ENCODE results near the gene CCDC83. TPM values are rescaled to one million over a fixed set of nuclear protein-coding genes. Genes with fewer than 3 reads are reported as not detected.
"Not testable (repeated sequence)": the region's sequence is repeated elsewhere in the genome, so short reads cannot be mapped to it uniquely, and the experiment has no call there.

Gene CCDC83
- total and polyA plus RNA-seq, 9 of the 15 experiments (the other 6 are each of a cell fraction or from before 2014, with no cell fraction given) = not detected

- CTCF ChIA-PET (ENCODE audit: low intra/inter-chr PET ratio); DNase-seq (ENCODE audit: extremely low read depth in 1 of 4, low spot score in 3 of 4); H3K27ac ChIP-seq (ENCODE audit: extremely low read depth, low read depth, low read length); H3K4me3 ChIP-seq; BruUV-seq (replicated peaks); H2AFZ ChIP-seq (ENCODE audit: low read depth, low read length); H3K79me2 ChIP-seq (ENCODE audit: control insufficient read depth, insufficient read depth, low read length); H3K9me3 ChIP-seq (replicated peaks; ENCODE audit: control insufficient read depth, insufficient read depth, low read depth, low read length); H3K36me3 ChIP-seq (ENCODE audit: control insufficient read depth, insufficient read depth, low read length); H3K4me2 ChIP-seq (ENCODE audit: insufficient read depth, low read length); H3K9ac ChIP-seq (ENCODE audit: insufficient read depth in 1 of 2, low read depth in 2 of 2, low read length in 2 of 2); ATAC-seq; FAIRE-seq; H4K20me1 ChIP-seq (replicated peaks; ENCODE audit: control insufficient read depth, insufficient read depth, low read length); in situ Hi-C loops (cut with MboI); H3K9me1 ChIP-seq (ENCODE audit: control insufficient read depth, insufficient read depth, low read length); intact Hi-C loops (cut with micrococcal nuclease); H3K4me1 ChIP-seq (replicated peaks in 1 of 2; ENCODE audit: control insufficient read depth in 2 of 2, insufficient read depth in 2 of 2, low read length in 2 of 2): not testable (repeated sequence)
- 0% methylated on average over 2 of the region's 2 CpGs for WGBS (ENCODE audit: insufficient coverage, low coverage, missing lambda C conversion rate)
- peak; percentile 47 for TF ChIP-seq ZNF507 (tag; conservative IDR thresholded peaks at IDR 0.05)
- H3K27me3 ChIP-seq (ENCODE audit: control insufficient read depth in 2 of 2, insufficient read depth in 2 of 2, low read length in 2 of 2) = peaks cover 8 to 13% of the 10 kb centered on the region in 2 experiments; a peak in 3 of 5 replicates
- POLR2A ChIA-PET = interaction anchor here (0.9 to 1.3 kb wide), 2 partner anchors 7 to 13 kb away, joined by 3 read pairs; no protein-coding TSS in a partner anchor
Measured at GRCh38 chr11:85926653-85927214, 71.6 kb downstream of the CCDC83 start.

GRCh38 chr11:85930879-85931366 lies 75.7 kb downstream of the CCDC83 start:
- no peak overlapping the region for H3K27ac ChIP-seq (ENCODE audit: extremely low read depth, low read depth, low read length)
- CTCF ChIA-PET (ENCODE audit: low intra/inter-chr PET ratio) = no interaction called here
- H3K27me3 ChIP-seq (ENCODE audit: control insufficient read depth in 2 of 2, insufficient read depth in 2 of 2, low read length in 2 of 2) = peaks cover 0 to 2% of the 10 kb centered on the region in 2 experiments; a peak in 1 of 5 replicates
- no peaks in the 10 kb centered on the region for H4K20me1 ChIP-seq (replicated peaks; ENCODE audit: control insufficient read depth, insufficient read depth, low read length)
- no peak overlapping the region for H2AFZ ChIP-seq (ENCODE audit: low read depth, low read length)
- no peak overlapping the region for H3K4me2 ChIP-seq (ENCODE audit: insufficient read depth, low read length)
- intact Hi-C loops (cut with micrococcal nuclease) (no loop called here), in situ Hi-C loops (cut with MboI) (no loop called here)
- H3K9ac ChIP-seq (ENCODE audit: insufficient read depth in 1 of 2, low read depth in 2 of 2, low read length in 2 of 2) = no peak overlapping the region
- no peaks in the 10 kb centered on the region for H3K79me2 ChIP-seq (ENCODE audit: control insufficient read depth, insufficient read depth, low read length)
- POLR2A ChIA-PET = no interaction called here
- no peaks in the 10 kb centered on the region; the same call in 1 of the 2 replicates for H3K9me3 ChIP-seq (replicated peaks; ENCODE audit: control insufficient read depth, insufficient read depth, low read depth, low read length)
- no peak for DNase-seq (ENCODE audit: extremely low read depth in 1 of 4, low spot score in 3 of 4)
- TF ChIP-seq ZNF12 (CRISPR knock-in tag; IDR thresholded peaks at IDR 0.05) = no peak
- no peak for TF ChIP-seq ETV5 (CRISPR knock-in tag; IDR thresholded peaks at IDR 0.05; ENCODE audit: low read depth)
- no peak for FAIRE-seq
- 9% methylated on average over 11 of the region's 11 CpGs for WGBS (ENCODE audit: insufficient coverage, low coverage, missing lambda C conversion rate)
- ATAC-seq = no peak
- no peak overlapping the region for H3K4me3 ChIP-seq
- BruUV-seq (replicated peaks) = no TSS peak
- no peaks in the 10 kb centered on the region for H3K36me3 ChIP-seq (ENCODE audit: control insufficient read depth, insufficient read depth, low read length)
- H3K9me1 ChIP-seq (ENCODE audit: control insufficient read depth, insufficient read depth, low read length) = no peaks in the 10 kb centered on the region
- H3K4me1 ChIP-seq (replicated peaks in 1 of 2; ENCODE audit: control insufficient read depth in 2 of 2, insufficient read depth in 2 of 2, low read length in 2 of 2) = peaks cover 0 to 6% of the 10 kb centered on the region in 2 experiments; a peak in 1 of 5 replicates

All from K562 (cell line).